Stimulated activated CD4-positive, alpha-beta T cell treated with anti-CD3 and anti-CD28 coated beads, TNF-alpha, amount 100 ng/mL, for 24 hours (primary cell): ENCODE data around the gene C12orf60.
A peak's percentile ranks its signal among the peaks of the same experiment; 100 is the strongest.
"Not testable (repeated sequence)": the region's sequence is repeated elsewhere in the genome, so short reads cannot be mapped to it uniquely, and the experiment has no call there.

ENCODE experiments used
- DNase-seq, 3 experiments: peaks; one replicate each; pipeline ENCODE4 v3.0.0-alpha.2; 2020; ENCODE audit warnings: low read depth in 3 of 3

Gene C12orf60

GRCh38 chr12:14803011-14803829, at the start of gene C12orf60, which contains the start of gene WBP11:
C12orf60 (plus strand) TSS chr12:14803670; CDS start chr12:14822936, 19,266 bp downstream.
WBP11 (minus strand) TSS chr12:14803478; CDS start chr12:14801383, 2,095 bp downstream.
- peak; percentile 70 to 83 (median 82) for DNase-seq

- DNase-seq: no peak
Observed at GRCh38 chr12:14756334-14757143, 46.9 kb upstream of the C12orf60 start.

GRCh38 chr12:14759711-14760280, 43.7 kb upstream of the C12orf60 start:
- not testable (repeated sequence) for DNase-seq

- DNase-seq: no peak
Observed at GRCh38 chr12:14765398-14765797, 38.1 kb upstream of the C12orf60 start.

GRCh38 chr12:14766020-14766419, 37.5 kb upstream of the C12orf60 start:
- not testable (repeated sequence) for DNase-seq

GRCh38 chr12:14766649-14767215, 36.7 kb upstream of the C12orf60 start:
- DNase-seq: no peak

GRCh38 chr12:14767617-14768016, 35.9 kb upstream of the C12orf60 start:
- no peak for DNase-seq

GRCh38 chr12:14768823-14769405, 34.6 kb upstream of the C12orf60 start:
- peak in 1 of 3 experiments; percentile 37 for DNase-seq

- DNase-seq: peak in 1 of 3 experiments; percentile 40
Observed at GRCh38 chr12:14769466-14769968, 34.0 kb upstream of the C12orf60 start.

GRCh38 chr12:14769969-14770495, 33.4 kb upstream of the C12orf60 start:
- DNase-seq: peak; percentile 71 to 87 (median 73)

- DNase-seq: peak; percentile 85 to 94 (median 93)
Observed at GRCh38 chr12:14770496-14771461, 32.7 kb upstream of the C12orf60 start.

- no peak for DNase-seq
Observed at GRCh38 chr12:14771651-14772137, 31.8 kb upstream of the C12orf60 start.

- DNase-seq: no peak
Observed at GRCh38 chr12:14772946-14773345, 30.5 kb upstream of the C12orf60 start.

GRCh38 chr12:14773685-14774073, 29.8 kb upstream of the C12orf60 start:
- no peak for DNase-seq

GRCh38 chr12:14774074-14774905, 29.2 kb upstream of the C12orf60 start:
- DNase-seq: peak; percentile 73 to 88 (median 79)

GRCh38 chr12:14774906-14775635, 28.4 kb upstream of the C12orf60 start:
- no peak for DNase-seq

- no peak for DNase-seq
Observed at GRCh38 chr12:14775636-14775980, 27.9 kb upstream of the C12orf60 start.
